ENCODE measurements around the gene ZNF598. TPM values are rescaled to one million over a fixed set of nuclear protein-coding genes. Genes with fewer than 3 reads are reported as not detected.
A peak's percentile ranks its signal among the peaks of the same experiment; 100 is the strongest.

ZNF598 gene
- total and polyA plus RNA-seq, 4 experiments from 2014 or later: 3.1 to 49.8 (median 29.3) TPM

DNA sequence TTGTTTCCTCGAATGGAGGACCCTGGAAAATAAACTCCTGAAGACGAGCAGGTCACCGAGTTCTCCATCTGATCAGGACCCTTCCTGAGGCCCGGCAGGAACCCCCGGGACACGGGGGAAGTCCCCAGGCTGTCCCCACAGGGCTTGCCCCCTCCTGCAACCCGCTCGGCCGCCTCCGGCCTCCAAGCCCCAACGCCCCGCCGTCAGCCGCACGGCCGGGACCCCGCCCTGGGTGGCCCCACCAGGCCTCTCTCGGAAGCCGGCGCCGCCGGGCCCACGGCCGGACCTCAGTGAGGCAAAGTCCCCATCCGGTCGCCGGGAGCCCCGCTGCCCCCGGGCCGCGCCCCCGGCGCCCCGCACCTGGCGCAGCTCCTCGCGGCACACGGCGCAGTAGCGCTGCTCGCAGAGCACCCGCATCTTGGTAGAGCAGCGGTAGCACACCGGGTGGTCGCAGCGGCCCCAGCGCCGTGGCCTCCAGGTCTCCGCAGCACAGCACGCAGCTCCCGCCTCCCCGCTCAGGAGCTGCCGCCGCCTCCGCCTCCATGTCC is 383 bp downstream of the ZNF598 start:
- POLR2A ChIA-PET (ENCODE audit: partially characterized antibody): interaction anchor here (0.6 to 3.0 kb wide), 12 partner anchors 18 to 465 kb away, joined by 3 to 29 read pairs (median 4); partner anchors contain the start of genes MSRB1, PKD1, RPS2 and SYNGR3
- peak in 1 of 5 donors; percentile 18 for DNase-seq

DNA sequence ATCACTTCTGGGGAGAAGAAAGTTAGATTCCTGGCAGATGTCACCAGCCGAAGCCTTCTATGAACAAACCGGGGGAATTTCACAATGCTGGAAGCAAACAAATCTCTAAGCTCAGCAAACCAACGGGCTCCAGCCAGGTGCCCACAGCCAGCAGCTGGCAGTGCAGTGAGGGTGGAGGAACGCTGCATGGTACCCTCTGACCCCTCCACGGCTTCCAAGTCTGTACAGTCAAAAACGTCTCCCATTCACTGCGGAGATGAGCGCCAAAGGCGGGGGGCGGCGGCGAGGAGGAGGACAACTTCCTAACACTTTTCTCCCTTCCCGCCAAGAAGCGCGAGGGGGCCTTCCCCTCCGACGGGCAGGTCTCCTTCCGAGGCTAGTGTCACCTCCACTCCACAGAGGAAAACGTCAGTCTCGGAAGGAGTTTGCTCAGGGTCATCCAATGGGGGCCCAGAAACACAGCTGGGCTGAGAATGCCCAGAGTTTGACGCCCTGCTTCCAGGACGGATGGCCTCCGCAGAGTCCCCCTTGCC is 924 bp downstream of the ZNF598 start:
- DNase-seq: peak in 1 of 5 donors; percentile 24
- Mint-ChIP-seq H3K27ac (peak overlapping the region; percentile 83 to 93 (median 89)), H3K9me3 (no peaks in the 10 kb centered on the region), H3K4me3 (peak overlapping the region; percentile 79 to 90 (median 85)), H3K4me1 (peaks cover 23 to 51% (median 34%) of the 10 kb centered on the region in 4 donors), H3K27me3 (no peaks in the 10 kb centered on the region), H3K36me3 (peaks cover 0 to 7% of the 10 kb centered on the region in 2 donors)
- Histone ChIP-seq H3K27ac (ENCODE audit: low read depth, low read length) (peak overlapping the region; percentile 89), H3K36me3 (ENCODE audit: insufficient read depth, low read length) (no peaks in the 10 kb centered on the region), H3K9me3 (ENCODE audit: control insufficient read depth in 1 of 2, low read length in 2 of 2) (no peaks in the 10 kb centered on the region), H3K27me3 (ENCODE audit: insufficient read depth, low read length) (no peaks in the 10 kb centered on the region), H3K4me3 (ENCODE audit: low read length in 2 of 2) (peak overlapping the region; percentile 61 to 72), H3K4me1 (ENCODE audit: insufficient read depth, low read length) (peaks cover 48% of the 10 kb centered on the region)
- intact Hi-C loops (cut with micrococcal nuclease): loop anchor here (1.0 to 5.0 kb wide), 2 partner anchors 16 to 39 kb away; partner anchors contain the start of genes NTHL1 and TSC2
- ChIA-PET POLR2A (ENCODE audit: partially characterized antibody) (interaction anchor here (0.6 to 3.0 kb wide), 12 partner anchors 13 to 182 kb away, joined by 3 to 29 read pairs (median 4); partner anchors contain the start of genes FAHD1, HAGH, MSRB1 and PKD1), CTCF (ENCODE audit: partially characterized antibody) (interaction anchor here (1.7 to 2.0 kb wide), 2 partner anchors 14 to 131 kb away, joined by 6 to 11 read pairs; no protein-coding TSS in a partner anchor)

More for the DNA sequence above, 383 bp downstream of the ZNF598 start:
- Mint-ChIP-seq H3K9me3 (no peaks in the 10 kb centered on the region), H3K4me3 (peak overlapping the region; percentile 79 to 90 (median 85)), H3K4me1 (peaks cover 23 to 45% (median 34%) of the 10 kb centered on the region in 4 donors), H3K27ac (peak overlapping the region; percentile 83 to 93 (median 89)), H3K36me3 (peaks cover 0 to 7% of the 10 kb centered on the region in 2 donors), H3K27me3 (no peaks in the 10 kb centered on the region)
- CTCF ChIA-PET (ENCODE audit: partially characterized antibody): interaction anchor here (1.7 to 2.0 kb wide), 2 partner anchors 13 to 131 kb away, joined by 6 to 11 read pairs; no protein-coding TSS in a partner anchor
- Histone ChIP-seq H3K27me3 (ENCODE audit: insufficient read depth, low read length) (no peaks in the 10 kb centered on the region), H3K27ac (ENCODE audit: low read depth, low read length) (peak overlapping the region; percentile 89), H3K4me3 (ENCODE audit: low read length in 2 of 2) (peak overlapping the region; percentile 61 to 72), H3K9me3 (ENCODE audit: control insufficient read depth in 1 of 2, low read length in 2 of 2) (no peaks in the 10 kb centered on the region), H3K36me3 (ENCODE audit: insufficient read depth, low read length) (no peaks in the 10 kb centered on the region), H3K4me1 (ENCODE audit: insufficient read depth, low read length) (peaks cover 42% of the 10 kb centered on the region)
- intact Hi-C loops (cut with micrococcal nuclease): loop anchor here (1.0 to 5.0 kb wide), 2 partner anchors 17 to 38 kb away; partner anchors contain the start of genes NTHL1 and TSC2

DNA sequence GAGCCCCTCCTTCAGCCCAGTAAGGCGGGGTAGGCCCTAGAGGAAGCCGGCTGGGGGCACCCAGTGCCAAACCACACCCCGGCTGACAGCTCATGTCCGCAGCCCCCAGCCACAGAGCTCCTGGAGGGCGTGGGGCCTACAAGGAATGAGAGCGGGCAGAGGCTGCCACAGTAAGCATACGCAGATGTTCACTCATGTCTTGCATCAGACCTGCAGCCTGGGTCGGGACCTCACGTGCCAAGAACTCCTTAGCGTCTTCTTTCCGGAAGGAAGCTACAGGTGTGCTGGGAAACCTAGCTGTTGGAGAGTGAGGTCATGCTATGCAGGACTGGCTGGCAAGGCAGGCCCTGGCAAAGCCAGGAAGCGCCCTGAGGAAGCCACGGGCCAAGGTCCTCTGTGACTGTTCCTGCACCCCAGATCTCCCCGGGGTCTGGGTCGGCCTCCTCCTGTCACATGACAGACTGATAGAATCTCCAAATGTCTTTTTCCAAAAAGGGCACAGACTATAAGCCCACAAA is 1.6 kb downstream of the ZNF598 start:
- H3K27me3 Mint-ChIP-seq: no peaks in the 10 kb centered on the region
- peak overlapping the region; percentile 84 to 93 (median 90) for H3K27ac Mint-ChIP-seq
- ChIA-PET POLR2A (ENCODE audit: partially characterized antibody) (interaction anchor here (0.6 to 3.0 kb wide), 8 partner anchors 12 to 181 kb away, joined by 3 to 29 read pairs (median 7); partner anchors contain the start of genes FAHD1, HAGH, RPS2 and SYNGR3), CTCF (ENCODE audit: partially characterized antibody) (interaction anchor here (1.7 to 2.0 kb wide), 2 partner anchors 14 to 132 kb away, joined by 6 to 11 read pairs; no protein-coding TSS in a partner anchor)
- intact Hi-C loops (cut with micrococcal nuclease): loop anchor here (5.0 kb wide), 1 partner anchor 39 kb away; the partner anchor contains the start of genes NTHL1 and TSC2
- H3K36me3 Mint-ChIP-seq: peaks cover 0 to 7% of the 10 kb centered on the region in 2 donors
- DNase-seq: peak in 1 of 5 donors; percentile 58
- Histone ChIP-seq H3K27ac (ENCODE audit: low read depth, low read length) (peak overlapping the region; percentile 89), H3K9me3 (ENCODE audit: control insufficient read depth in 1 of 2, low read length in 2 of 2) (no peaks in the 10 kb centered on the region), H3K4me1 (ENCODE audit: insufficient read depth, low read length) (peaks cover 51% of the 10 kb centered on the region), H3K36me3 (ENCODE audit: insufficient read depth, low read length) (peaks cover 5% of the 10 kb centered on the region), H3K4me3 (ENCODE audit: low read length in 2 of 2) (peak overlapping the region; percentile 61 to 72), H3K27me3 (ENCODE audit: insufficient read depth, low read length) (no peaks in the 10 kb centered on the region)
- H3K9me3 Mint-ChIP-seq: no peaks in the 10 kb centered on the region
- peak overlapping the region; percentile 79 to 90 (median 85) for H3K4me3 Mint-ChIP-seq
- peaks cover 23 to 53% (median 34%) of the 10 kb centered on the region in 4 donors for H3K4me1 Mint-ChIP-seq

DNA sequence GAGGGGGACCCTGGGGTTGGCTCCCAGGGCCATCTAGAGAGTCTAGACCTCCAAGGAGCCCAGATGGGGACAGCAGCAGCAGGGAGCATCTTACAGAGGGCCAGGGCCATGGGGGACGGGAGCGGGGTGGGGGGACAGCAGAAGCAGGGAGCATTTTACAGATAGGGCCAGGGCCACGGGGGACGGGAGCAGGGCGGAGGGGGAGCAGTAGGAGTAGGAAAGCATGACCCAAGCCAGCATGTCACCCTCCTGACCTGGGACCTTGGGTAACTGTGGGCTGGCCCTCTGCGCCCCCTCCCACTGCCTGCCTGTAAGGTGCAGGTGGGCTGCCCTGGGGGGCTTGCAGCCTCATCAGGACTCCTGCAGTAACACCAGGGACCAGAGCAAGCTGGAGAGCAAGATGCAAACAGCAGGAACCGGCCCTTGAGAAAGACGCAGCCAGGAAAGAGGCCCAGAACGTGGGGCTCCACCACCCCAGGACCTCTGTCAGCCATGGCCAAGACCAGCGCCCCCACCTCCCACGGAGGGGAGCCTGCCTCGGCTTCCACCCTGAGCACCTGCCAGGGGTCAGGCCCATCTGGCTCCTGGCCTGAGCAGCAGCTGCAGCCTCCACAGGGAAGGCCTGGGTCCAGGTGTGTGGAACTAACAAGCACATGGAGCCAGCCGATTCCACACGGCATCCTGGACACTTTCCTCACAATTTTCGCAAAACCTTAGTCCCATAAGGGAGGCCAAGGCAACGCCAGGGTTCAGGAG is 2.4 kb downstream of the ZNF598 start:
- intact Hi-C loops (cut with micrococcal nuclease): loop anchor here (5.0 kb wide), 1 partner anchor 40 kb away; the partner anchor contains the start of genes NTHL1 and TSC2

DNA sequence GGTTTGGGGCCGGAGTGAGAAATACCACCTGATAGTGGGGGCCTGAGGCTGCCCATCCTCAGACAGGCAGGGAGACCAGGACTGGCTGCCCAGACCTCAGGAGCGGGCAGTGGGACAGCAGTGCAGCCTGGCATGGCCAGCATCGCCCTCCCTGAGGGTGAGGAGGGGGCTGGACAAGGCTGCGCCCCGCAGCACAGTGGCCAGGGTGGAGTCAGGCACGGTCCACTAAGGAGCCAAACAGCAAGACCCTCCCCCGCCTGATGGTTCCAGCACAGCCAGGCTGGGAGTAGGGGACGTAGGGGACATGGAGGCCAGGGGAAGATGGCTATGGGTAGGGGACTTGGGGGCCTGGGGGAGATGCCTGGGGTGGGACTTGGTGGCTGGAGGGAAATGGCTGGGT is 3.3 kb downstream of the ZNF598 start:
- Mint-ChIP-seq H3K9me3 (no peaks in the 10 kb centered on the region), H3K4me3 (peak overlapping the region in 1 of 8 donors; percentile 57), H3K27ac (peak overlapping the region in 3 of 7 donors; percentile 38 to 57 (median 57)), H3K4me1 (peaks cover 23 to 53% (median 34%) of the 10 kb centered on the region in 4 donors), H3K27me3 (no peaks in the 10 kb centered on the region), H3K36me3 (peaks cover 0 to 13% of the 10 kb centered on the region in 2 donors)
- POLR2A ChIA-PET (ENCODE audit: partially characterized antibody): interaction anchor here (3.8 kb wide), 1 partner anchor 13 kb away, joined by 25 read pairs; no protein-coding TSS in a partner anchor
- Histone ChIP-seq H3K9me3 (ENCODE audit: control insufficient read depth in 1 of 2, low read length in 2 of 2) (no peaks in the 10 kb centered on the region), H3K36me3 (ENCODE audit: insufficient read depth, low read length) (peaks cover 22% of the 10 kb centered on the region), H3K27ac (ENCODE audit: low read depth, low read length) (no peak overlapping the region), H3K4me3 (ENCODE audit: low read length in 2 of 2) (no peak overlapping the region), H3K4me1 (ENCODE audit: insufficient read depth, low read length) (peaks cover 51% of the 10 kb centered on the region), H3K27me3 (ENCODE audit: insufficient read depth, low read length) (no peaks in the 10 kb centered on the region)
- DNase-seq: no peak
- intact Hi-C loops (cut with micrococcal nuclease): loop anchor here (5.0 kb wide), 1 partner anchor 41 kb away; the partner anchor contains the start of genes NTHL1 and TSC2
- CTCF ChIA-PET (ENCODE audit: partially characterized antibody): interaction anchor here (4.9 kb wide), 1 partner anchor 134 kb away, joined by 44 read pairs; no protein-coding TSS in a partner anchor

More for the DNA sequence above, 2.4 kb downstream of the ZNF598 start:
- peaks cover 23 to 53% (median 34%) of the 10 kb centered on the region in 4 donors for H3K4me1 Mint-ChIP-seq
- DNase-seq: no peak
- H3K36me3 Mint-ChIP-seq: peaks cover 0 to 10% of the 10 kb centered on the region in 2 donors
- Histone ChIP-seq H3K4me3 (ENCODE audit: low read length in 2 of 2) (no peak overlapping the region), H3K4me1 (ENCODE audit: insufficient read depth, low read length) (peaks cover 51% of the 10 kb centered on the region), H3K27me3 (ENCODE audit: insufficient read depth, low read length) (no peaks in the 10 kb centered on the region), H3K9me3 (ENCODE audit: control insufficient read depth in 1 of 2, low read length in 2 of 2) (no peaks in the 10 kb centered on the region), H3K36me3 (ENCODE audit: insufficient read depth, low read length) (peaks cover 14% of the 10 kb centered on the region), H3K27ac (ENCODE audit: low read depth, low read length) (peak overlapping the region; percentile 89)
- peak overlapping the region in 6 of 7 donors; percentile 84 to 93 (median 90) for H3K27ac Mint-ChIP-seq
- POLR2A ChIA-PET (ENCODE audit: partially characterized antibody): interaction anchor here (0.6 to 3.0 kb wide), 6 partner anchors 16 to 180 kb away, joined by 3 to 29 read pairs (median 11); partner anchors contain the start of genes FAHD1, HAGH, RPS2 and SYNGR3
- CTCF ChIA-PET (ENCODE audit: partially characterized antibody): interaction anchor here (1.7 to 2.0 kb wide), 2 partner anchors 15 to 133 kb away, joined by 6 to 11 read pairs; no protein-coding TSS in a partner anchor
- H3K27me3 Mint-ChIP-seq: no peaks in the 10 kb centered on the region
- H3K4me3 Mint-ChIP-seq: peak overlapping the region; percentile 70 to 90 (median 85)
- no peaks in the 10 kb centered on the region for H3K9me3 Mint-ChIP-seq

DNA sequence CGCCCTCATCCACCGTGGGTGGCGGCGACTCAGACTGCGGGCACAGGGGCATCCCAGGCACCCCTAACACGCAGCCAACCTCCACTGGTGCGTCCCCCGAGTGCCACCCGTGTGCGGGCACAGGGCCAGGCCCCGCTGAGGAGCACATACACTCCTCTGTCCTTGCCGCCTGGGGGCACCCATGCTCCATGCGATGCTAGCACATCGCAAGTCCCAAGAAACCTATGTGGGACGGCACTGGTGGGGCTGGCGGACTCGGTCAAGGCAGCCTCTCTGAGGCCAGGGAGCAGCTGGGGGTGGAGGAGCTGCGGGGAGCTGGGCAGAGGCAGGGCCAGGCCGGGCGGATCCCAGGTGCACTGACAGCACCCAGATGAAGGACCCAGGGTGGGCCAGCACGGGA is 4.0 kb downstream of the ZNF598 start:
- Mint-ChIP-seq H3K4me3 (no peak overlapping the region), H3K27me3 (no peaks in the 10 kb centered on the region), H3K36me3 (peaks cover 5 to 17% of the 10 kb centered on the region in 2 donors), H3K27ac (peak overlapping the region in 1 of 7 donors; percentile 57), H3K4me1 (peaks cover 23 to 53% (median 34%) of the 10 kb centered on the region in 4 donors), H3K9me3 (no peaks in the 10 kb centered on the region)
- CTCF ChIA-PET (ENCODE audit: partially characterized antibody): interaction anchor here (0.6 to 4.9 kb wide), 3 partner anchors 53 to 142 kb away, joined by 3 to 44 read pairs (median 3); no protein-coding TSS in a partner anchor
- peaks cover 27% of the 10 kb centered on the region for H3K36me3 ChIP-seq (ENCODE audit: insufficient read depth, low read length)
- H3K4me1 ChIP-seq (ENCODE audit: insufficient read depth, low read length): peaks cover 50% of the 10 kb centered on the region
- POLR2A ChIA-PET (ENCODE audit: partially characterized antibody): interaction anchor here (0.6 to 3.8 kb wide), 2 partner anchors 12 to 405 kb away, joined by 3 to 25 read pairs; no protein-coding TSS in a partner anchor
- intact Hi-C loops (cut with micrococcal nuclease): loop anchor here (5.0 kb wide), 1 partner anchor 42 kb away; the partner anchor contains the start of genes NTHL1 and TSC2
- no peaks in the 10 kb centered on the region for H3K9me3 ChIP-seq (ENCODE audit: control insufficient read depth in 1 of 2, low read length in 2 of 2)
- H3K4me3 ChIP-seq (ENCODE audit: low read length in 2 of 2): no peak overlapping the region
- H3K27me3 ChIP-seq (ENCODE audit: insufficient read depth, low read length): no peaks in the 10 kb centered on the region
- H3K27ac ChIP-seq (ENCODE audit: low read depth, low read length): no peak overlapping the region
- no peak for DNase-seq

Measured in CD4-positive, alpha-beta memory T cell (primary cell).